ENCODE data around the gene RPS6KA5.

RPS6KA5 gene

DNA sequence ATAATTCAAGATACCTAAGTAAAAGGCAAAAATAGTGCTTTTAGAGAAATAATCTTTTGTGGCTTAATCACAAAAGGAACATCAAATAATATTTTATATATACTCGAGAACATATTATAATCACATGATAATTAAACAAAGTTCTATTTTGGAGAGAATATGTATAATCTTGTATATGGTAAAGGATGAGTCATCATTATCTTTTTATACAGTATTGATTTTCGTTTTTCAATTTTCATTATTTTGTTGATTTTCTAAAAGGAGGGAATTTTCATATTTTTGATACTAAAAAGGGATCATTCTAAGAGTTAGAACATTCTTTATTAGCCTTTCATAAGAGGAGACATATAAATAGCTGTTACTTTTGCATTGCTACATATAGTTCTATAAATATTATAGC, 166.9 kb downstream of the RPS6KA5 start:
- TF ChIP-seq POU2F2 (IDR thresholded peaks at IDR 0.05; ENCODE audit: low read depth, low read length) (no peak), SPI1 (IDR thresholded peaks at IDR 0.05; ENCODE audit: low read depth, low read length) (no peak), PAX5 (IDR thresholded peaks at IDR 0.05; ENCODE audit: insufficient read depth, low read length, severe bottlenecking) (no peak), POLR2AphosphoS5 (IDR thresholded peaks at IDR 0.05; ENCODE audit: low read depth, low read length) (no peak)
- FAIRE-seq, result no peak

DNA sequence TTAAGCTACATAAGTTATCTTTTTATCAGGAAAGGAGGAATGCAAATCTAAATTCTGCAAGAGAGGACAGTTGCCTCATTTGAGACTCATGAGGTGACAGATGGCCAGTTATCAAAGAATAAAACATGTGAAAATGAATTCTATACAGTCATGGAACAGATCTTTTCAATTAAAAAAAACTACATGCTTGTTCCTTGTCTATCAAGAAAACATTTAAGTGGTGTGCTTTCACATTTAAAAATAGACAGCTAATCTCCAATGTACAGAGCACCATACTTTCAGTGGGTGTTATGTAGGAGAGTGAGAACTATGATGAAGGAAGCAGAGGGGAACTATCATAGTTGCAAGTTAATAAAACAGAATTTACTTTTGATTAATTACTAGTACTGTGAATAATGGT, 167.5 kb downstream of the RPS6KA5 start:
- DNase-seq (ENCODE audit: insufficient read length, low spot score) (no peak), FAIRE-seq (no peak)

More for the DNA sequence above, 166.9 kb downstream of the RPS6KA5 start:
- no peak for DNase-seq (ENCODE audit: insufficient read length, low spot score)

DNA sequence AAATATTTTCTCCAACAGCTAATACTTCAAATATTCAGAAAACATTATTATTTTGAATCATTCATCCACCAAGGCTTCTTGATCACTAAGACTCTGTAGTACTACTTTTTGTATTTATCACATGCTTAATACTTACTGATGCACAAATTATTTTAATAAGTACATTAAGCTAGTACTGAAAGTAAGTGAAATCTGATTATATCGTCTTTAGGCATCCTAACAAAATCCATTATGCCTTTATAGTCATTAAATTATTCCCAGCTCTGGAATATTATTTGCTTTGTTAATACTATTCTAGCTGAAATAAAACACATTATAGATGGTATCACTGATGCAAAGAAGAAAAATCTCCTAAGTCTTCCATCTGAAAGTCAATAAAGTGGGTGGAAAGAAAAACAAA, 169.1 kb downstream of the RPS6KA5 start:
- no peak for FAIRE-seq
- no peak for DNase-seq (ENCODE audit: insufficient read length, low spot score)
- TF ChIP-seq SPI1 (IDR thresholded peaks at IDR 0.05; ENCODE audit: low read depth, low read length), result no peak
- TF ChIP-seq POLR2A (IDR thresholded peaks at IDR 0.05; ENCODE audit: low read depth, low read length), result no peak
- TF ChIP-seq TAF1 (IDR thresholded peaks at IDR 0.05; ENCODE audit: low read depth, low read length), result no peak
- no peak for TF ChIP-seq POLR2AphosphoS5 (IDR thresholded peaks at IDR 0.05; ENCODE audit: low read depth, low read length)
- TF ChIP-seq POU2F2 (IDR thresholded peaks at IDR 0.05; ENCODE audit: low read depth, low read length), result no peak

More for the DNA sequence above, 167.5 kb downstream of the RPS6KA5 start:
- TF ChIP-seq SPI1 (IDR thresholded peaks at IDR 0.05; ENCODE audit: low read depth, low read length), result no peak
- TF ChIP-seq POU2F2 (IDR thresholded peaks at IDR 0.05; ENCODE audit: low read depth, low read length), result no peak
- no peak for TF ChIP-seq POLR2A (IDR thresholded peaks at IDR 0.05; ENCODE audit: low read depth, low read length)
- no peak for TF ChIP-seq POLR2AphosphoS5 (IDR thresholded peaks at IDR 0.05; ENCODE audit: low read depth, low read length)
- no peak for TF ChIP-seq TAF1 (IDR thresholded peaks at IDR 0.05; ENCODE audit: low read depth, low read length)
- no peak for TF ChIP-seq PAX5 (IDR thresholded peaks at IDR 0.05; ENCODE audit: insufficient read depth, low read length, severe bottlenecking)

DNA sequence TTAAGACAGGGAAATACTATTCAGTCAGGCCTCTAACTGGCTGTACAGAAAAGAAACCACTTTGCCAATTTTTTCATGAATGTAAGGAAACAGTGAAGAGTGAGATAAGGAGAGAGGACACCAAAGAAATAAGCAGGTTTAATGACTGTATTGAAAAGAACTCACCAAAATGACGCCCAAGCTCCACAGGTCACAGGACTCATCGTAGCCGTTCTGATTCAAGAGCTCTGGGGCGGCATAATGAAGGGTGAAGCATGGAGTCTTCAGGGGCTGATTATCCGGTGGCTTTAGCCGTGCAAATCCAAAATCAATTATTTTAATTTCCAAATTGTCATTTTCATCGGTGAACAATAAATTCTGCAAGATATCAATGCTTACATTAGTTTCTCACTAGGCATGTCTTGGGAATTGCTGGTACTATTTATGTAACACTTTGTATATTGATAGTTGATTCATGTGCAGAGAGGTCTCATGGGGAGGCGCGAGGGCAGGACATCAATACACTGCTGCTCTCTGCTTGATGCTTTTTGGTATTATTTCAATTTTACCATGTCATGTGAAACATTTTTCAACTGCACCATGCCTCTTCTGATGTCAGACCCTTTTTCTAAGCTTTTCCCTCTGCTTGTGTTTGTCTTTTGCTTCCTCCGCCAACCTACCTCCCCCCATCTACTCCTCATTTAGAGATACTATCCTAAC, 170.0 kb downstream of the RPS6KA5 start:
- TF ChIP-seq POLR2AphosphoS5 (IDR thresholded peaks at IDR 0.05; ENCODE audit: low read depth, low read length) (no peak), POLR2A (IDR thresholded peaks at IDR 0.05; ENCODE audit: low read depth, low read length) (no peak), POU2F2 (IDR thresholded peaks at IDR 0.05; ENCODE audit: low read depth, low read length) (no peak), SPI1 (IDR thresholded peaks at IDR 0.05; ENCODE audit: low read depth, low read length) (no peak), PAX5 (IDR thresholded peaks at IDR 0.05; ENCODE audit: insufficient read depth, low read length, severe bottlenecking) (no peak)
- DNase-seq (ENCODE audit: insufficient read length, low spot score), result no peak
- no peak for FAIRE-seq

DNA sequence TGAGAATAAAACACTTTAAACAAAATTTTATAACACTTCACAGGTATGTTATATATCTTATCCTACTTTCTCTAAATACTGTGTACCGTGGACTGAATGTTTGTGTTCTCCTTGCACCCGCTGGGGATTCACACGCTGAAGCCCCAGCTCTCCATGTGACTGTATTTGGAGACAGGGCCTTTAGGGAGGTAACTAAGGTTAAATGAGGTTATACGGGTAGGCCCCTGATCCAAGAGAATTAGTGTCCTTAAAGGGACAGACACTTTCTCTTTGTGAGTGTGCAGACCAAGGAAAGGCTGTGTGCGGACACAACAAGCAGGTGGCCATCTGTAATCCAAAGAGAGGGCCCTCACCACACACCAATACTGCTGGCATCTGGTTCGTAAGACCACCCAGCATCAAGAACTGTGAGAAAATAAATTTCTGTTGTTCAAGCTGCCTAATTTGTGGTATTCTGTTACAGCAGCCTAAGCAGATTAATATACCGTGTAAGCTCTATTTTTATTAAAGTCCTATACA, 174.1 kb downstream of the RPS6KA5 start:
- FAIRE-seq (no peak), DNase-seq (ENCODE audit: insufficient read length, low spot score) (no peak)
- TF ChIP-seq SPI1 (IDR thresholded peaks at IDR 0.05; ENCODE audit: low read depth, low read length) (no peak), TAF1 (IDR thresholded peaks at IDR 0.05; ENCODE audit: low read depth, low read length) (no peak), POLR2A (IDR thresholded peaks at IDR 0.05; ENCODE audit: low read depth, low read length) (no peak), POLR2AphosphoS5 (IDR thresholded peaks at IDR 0.05; ENCODE audit: low read depth, low read length) (no peak), POU2F2 (IDR thresholded peaks at IDR 0.05; ENCODE audit: low read depth, low read length) (no peak), PAX5 (IDR thresholded peaks at IDR 0.05; ENCODE audit: insufficient read depth, low read length, severe bottlenecking) (no peak)

DNA sequence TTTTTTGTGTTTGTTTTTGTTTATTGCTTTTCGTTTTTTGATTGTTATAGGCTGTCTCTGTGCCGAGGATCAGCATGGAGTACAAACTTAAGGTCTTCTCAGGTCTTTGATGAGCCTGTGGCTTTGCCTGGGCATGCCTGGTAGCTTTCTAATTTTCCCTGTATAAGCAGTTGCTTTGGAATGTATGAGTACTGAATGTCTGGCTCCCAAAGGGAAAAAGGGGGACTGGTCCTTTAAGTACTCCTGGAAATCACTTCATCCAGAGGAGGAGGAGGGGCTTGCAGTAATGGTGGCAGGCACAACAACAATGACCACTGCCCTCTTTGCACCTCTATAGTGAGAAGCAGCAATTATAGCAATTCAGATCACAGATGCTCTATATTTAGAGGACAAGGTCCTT, 176.7 kb downstream of the RPS6KA5 start:
- FAIRE-seq (no peak), DNase-seq (ENCODE audit: insufficient read length, low spot score) (no peak)

DNA sequence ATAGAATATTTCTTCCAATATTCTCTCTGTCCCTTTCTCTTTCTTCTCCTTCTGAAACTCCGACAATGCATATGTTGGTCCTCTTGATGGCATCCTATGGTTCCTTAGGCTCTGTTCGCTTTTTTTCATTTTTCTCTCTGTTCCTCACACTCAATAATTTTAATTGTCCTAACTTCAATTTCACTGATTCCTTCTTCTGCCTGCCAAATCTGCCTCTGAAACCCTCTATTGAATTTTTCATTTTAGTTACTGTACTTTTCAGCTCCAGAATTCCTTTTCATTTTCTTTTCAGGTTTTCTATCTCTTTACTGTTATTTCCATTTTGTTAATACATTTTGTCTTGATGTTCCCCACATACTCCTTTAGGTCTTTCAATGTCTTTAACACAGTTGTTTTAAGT, 177.2 kb downstream of the RPS6KA5 start:
- DNase-seq (ENCODE audit: insufficient read length, low spot score) (no peak), FAIRE-seq (no peak)
- TF ChIP-seq POU2F2 (IDR thresholded peaks at IDR 0.05; ENCODE audit: low read depth, low read length) (no peak), SPI1 (IDR thresholded peaks at IDR 0.05; ENCODE audit: low read depth, low read length) (no peak), TAF1 (IDR thresholded peaks at IDR 0.05; ENCODE audit: low read depth, low read length) (no peak), POLR2A (IDR thresholded peaks at IDR 0.05; ENCODE audit: low read depth, low read length) (no peak), PAX5 (IDR thresholded peaks at IDR 0.05; ENCODE audit: insufficient read depth, low read length, severe bottlenecking) (no peak), POLR2AphosphoS5 (IDR thresholded peaks at IDR 0.05; ENCODE audit: low read depth, low read length) (no peak)

More for the DNA sequence above, 176.7 kb downstream of the RPS6KA5 start:
- TF ChIP-seq POLR2AphosphoS5 (IDR thresholded peaks at IDR 0.05; ENCODE audit: low read depth, low read length) (no peak), SPI1 (IDR thresholded peaks at IDR 0.05; ENCODE audit: low read depth, low read length) (no peak), POLR2A (IDR thresholded peaks at IDR 0.05; ENCODE audit: low read depth, low read length) (no peak), PAX5 (IDR thresholded peaks at IDR 0.05; ENCODE audit: insufficient read depth, low read length, severe bottlenecking) (no peak), POU2F2 (IDR thresholded peaks at IDR 0.05; ENCODE audit: low read depth, low read length) (no peak), TAF1 (IDR thresholded peaks at IDR 0.05; ENCODE audit: low read depth, low read length) (no peak)

DNA sequence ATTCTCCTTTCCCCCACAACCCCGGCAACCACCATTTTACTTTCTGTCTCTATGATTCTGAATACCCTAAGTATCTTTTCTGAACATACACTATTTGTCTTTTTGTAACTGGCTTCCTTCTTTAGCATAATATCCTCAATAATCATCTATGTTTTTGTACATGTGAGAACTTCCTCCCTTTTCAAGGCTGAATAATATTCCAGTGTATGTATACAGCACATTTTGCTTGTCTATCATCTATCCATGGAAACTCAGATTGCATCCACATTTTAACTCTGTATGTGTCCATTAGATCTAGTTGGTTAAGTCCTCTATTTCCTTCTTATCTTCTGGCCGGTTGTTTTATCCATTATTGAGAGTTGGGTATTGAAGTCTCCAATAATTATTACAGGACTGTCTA, 180.2 kb downstream of the RPS6KA5 start:
- TF ChIP-seq POLR2AphosphoS5 (IDR thresholded peaks at IDR 0.05; ENCODE audit: low read depth, low read length) (no peak), POLR2A (IDR thresholded peaks at IDR 0.05; ENCODE audit: low read depth, low read length) (no peak), TAF1 (IDR thresholded peaks at IDR 0.05; ENCODE audit: low read depth, low read length) (no peak), SPI1 (IDR thresholded peaks at IDR 0.05; ENCODE audit: low read depth, low read length) (no peak), POU2F2 (IDR thresholded peaks at IDR 0.05; ENCODE audit: low read depth, low read length) (no peak), PAX5 (IDR thresholded peaks at IDR 0.05; ENCODE audit: insufficient read depth, low read length, severe bottlenecking) (no peak)
- DNase-seq (ENCODE audit: insufficient read length, low spot score) (no peak), FAIRE-seq (no peak)

DNA sequence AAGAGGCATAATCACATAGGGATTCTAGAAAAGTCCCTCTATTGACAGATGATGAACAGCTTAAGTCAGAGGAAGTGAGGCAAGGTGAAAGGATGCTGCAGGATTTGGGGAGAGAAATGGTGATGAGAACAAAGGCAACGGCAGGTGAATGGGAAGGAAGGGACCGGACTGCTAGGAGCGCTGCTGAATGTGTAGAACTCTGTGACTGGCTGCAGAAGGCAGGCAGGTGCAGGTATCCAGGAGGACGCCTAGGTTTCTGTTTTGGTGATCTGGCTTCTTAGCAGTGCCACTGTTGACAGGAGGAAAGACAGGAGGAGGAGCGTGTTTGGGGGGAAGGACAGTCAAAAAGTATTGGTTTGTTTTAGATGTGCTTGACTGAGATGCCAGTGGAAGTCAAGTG, 185.8 kb downstream of the RPS6KA5 start:
- no peak for DNase-seq (ENCODE audit: insufficient read length, low spot score)
- TF ChIP-seq POLR2AphosphoS5 (IDR thresholded peaks at IDR 0.05; ENCODE audit: low read depth, low read length) (no peak), TAF1 (IDR thresholded peaks at IDR 0.05; ENCODE audit: low read depth, low read length) (no peak), POU2F2 (IDR thresholded peaks at IDR 0.05; ENCODE audit: low read depth, low read length) (no peak), SPI1 (IDR thresholded peaks at IDR 0.05; ENCODE audit: low read depth, low read length) (no peak), POLR2A (IDR thresholded peaks at IDR 0.05; ENCODE audit: low read depth, low read length) (no peak), PAX5 (IDR thresholded peaks at IDR 0.05; ENCODE audit: insufficient read depth, low read length, severe bottlenecking) (no peak)
- no peak for FAIRE-seq
